K562 treated with DMSO at 1 percent for 48 hours (cell line): ENCODE data around the gene ZWILCH. TPM values are rescaled to one million over a fixed set of nuclear protein-coding genes. Genes with fewer than 3 reads are reported as not detected.

Source experiments
- total RNA-seq: library from RNA; unstranded; fragments of 300-600 nt; gene quantifications from 2 replicates; pipeline ENCODE4 v1.2.3, GENCODE V29; 2022; ENCODE audit warnings: low replicate concordance; ENCODE audit errors: extremely low read depth

Gene ZWILCH
- not detected in 2 replicates for total RNA-seq

DNA sequence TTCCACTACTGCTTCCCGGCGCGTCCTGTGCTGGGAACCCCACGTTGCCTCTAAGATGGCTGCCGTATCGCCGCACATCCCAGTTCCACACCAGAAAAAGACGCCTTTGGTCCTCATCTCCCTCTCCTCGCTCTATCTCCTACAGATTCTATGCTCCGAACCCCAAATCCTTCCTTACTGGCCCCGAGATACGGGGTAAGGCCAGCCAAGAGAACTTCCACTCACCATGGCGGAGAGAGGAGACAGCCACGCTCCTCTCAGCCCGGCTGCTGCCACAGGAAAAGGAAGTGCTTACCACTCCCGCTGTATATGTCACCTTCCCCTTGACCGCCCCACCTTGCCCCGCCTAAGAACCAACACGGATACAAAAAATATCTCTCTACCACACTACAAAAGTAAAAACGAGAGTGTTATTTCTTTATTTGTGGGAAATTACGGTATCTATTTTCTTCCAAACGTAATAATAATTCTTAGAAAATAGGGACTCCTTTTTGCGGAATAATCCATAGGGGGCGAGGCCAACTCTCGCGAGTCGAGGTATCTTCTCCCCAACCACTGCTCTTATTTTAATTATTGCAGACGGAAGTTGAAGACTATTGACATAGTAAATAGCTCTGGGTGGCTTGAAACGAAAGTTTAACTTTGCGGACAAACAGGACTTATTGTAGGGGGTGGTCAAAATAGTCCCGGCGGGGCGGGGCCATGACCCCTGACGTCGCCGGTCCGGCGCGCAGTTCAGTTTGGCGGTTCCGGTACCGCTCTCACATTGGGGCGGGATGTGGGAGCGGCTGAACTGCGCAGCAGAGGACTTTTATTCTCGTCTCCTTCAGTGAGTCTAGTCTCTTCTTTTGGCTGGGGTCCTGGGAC is at the start of gene ZWILCH, which contains the start of gene RPL4:
ZWILCH (plus strand) TSS at position 764 of the 867 bp plus-strand sequence; CDS start at position 777, 13 bp downstream.
RPL4 (minus strand) TSS at position 293 of the 867 bp plus-strand sequence; CDS start at position 228, 65 bp downstream.

DNA sequence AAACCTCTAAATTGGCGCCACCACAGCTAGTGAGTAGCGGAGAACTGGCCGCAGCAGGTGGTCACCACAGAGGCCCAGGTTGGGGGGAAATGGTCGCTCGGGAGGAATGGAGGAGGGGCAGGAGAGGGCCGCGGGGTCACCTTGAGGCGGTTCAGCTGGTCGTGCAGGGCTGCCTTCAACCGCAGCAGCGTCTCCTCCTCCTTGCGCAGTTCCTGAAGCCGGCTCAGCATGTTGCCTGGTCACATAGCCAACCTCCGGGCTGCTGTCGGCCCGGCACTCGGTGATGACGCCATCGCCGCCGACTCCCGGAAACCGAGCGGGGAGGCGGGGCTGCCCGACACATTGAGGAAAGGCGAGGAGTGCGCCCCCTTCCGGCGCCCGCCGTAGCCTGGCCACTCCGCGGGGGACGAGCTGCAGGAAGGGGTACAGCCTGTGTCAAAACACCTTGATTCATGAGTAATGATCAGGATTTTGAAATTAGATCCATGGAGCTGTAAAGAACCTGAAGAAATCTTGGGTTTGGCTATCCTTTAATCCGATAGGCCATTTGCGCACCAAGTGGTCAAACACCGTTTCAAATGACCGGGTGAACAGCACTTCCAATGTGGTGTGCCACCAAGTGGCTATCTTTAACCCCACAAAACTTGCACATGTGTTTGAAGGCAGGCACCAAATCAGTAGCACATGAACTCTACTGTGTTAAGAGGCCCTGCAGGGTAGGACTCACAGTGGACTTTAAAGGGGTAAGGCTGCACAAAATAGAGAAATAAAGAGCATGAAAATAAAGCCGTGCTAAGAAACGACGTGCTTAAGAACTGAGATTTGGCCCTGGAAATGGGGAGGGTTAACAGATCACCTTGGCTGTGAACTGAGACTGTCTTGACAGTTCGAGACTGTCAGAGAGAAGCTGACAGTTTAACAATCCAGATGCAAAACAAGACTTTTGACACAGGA is 7.3 kb upstream of the ZWILCH start, which contains the start of gene SNAPC5:
SNAPC5 (minus strand) TSS at position 261 of the 954 bp plus-strand sequence; CDS start at position 230, 31 bp downstream.

DNA sequence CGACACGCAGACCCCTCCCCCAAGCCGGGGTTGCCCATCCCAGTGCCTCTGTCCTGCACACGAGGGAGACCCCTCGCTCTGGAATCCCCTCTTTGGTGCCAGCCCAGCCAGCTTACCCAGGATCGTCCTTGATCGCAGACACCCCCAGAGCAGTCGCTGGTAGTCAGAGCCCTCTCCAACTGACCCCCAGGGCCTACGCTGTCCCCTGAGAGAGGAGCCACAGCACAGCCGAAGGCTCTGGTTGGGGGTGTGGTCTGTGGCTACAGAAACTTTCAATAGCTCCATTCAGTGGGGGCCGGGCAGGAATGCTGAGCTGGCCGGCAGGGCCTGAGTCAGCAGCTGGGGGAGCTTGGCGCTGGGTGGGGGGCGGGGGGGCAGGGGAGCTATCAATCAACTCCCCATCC is 60.6 kb downstream of the ZWILCH start, which contains the start of gene LCTL:
LCTL (minus strand) TSS at position 258 of the 404 bp plus-strand sequence. CDS start 633 bp downstream, outside the sequence.

Other genes starting within 250 kb of the ZWILCH start
- gene DIS3L, start 211.8 kb upstream of the ZWILCH start, total RNA-seq = not detected in 2 replicates
- not detected in 2 replicates for gene TIPIN, start 148.6 kb upstream of the ZWILCH start, total RNA-seq
- 316 TPM in 1 of 2 replicates, not detected in the other for gene MAP2K1, start 118.4 kb upstream of the ZWILCH start, total RNA-seq
- not detected in 2 replicates for gene SNAPC5, start 7.6 kb upstream of the ZWILCH start, total RNA-seq
- gene RPL4, start 471 bp upstream of the ZWILCH start, total RNA-seq = 2,348 and 2,445 TPM in 2 replicates
- not detected in 2 replicates for gene LCTL, start 60.7 kb downstream of the ZWILCH start, total RNA-seq
- not detected in 2 replicates for gene SMAD6, start 196.9 kb downstream of the ZWILCH start, total RNA-seq